Effector CD4-positive, alpha-beta T cell (primary cell): ENCODE data around the gene ENPP3. TPM values are rescaled to one million over a fixed set of nuclear protein-coding genes. Genes with fewer than 3 reads are reported as not detected.

Experiments used
- DNase-seq: peaks from one replicate; pipeline ENCODE4 v3.0.0-alpha.2; 2020
- total RNA-seq: gene quantifications from one replicate; lab custom pipeline; 2026; lab: John Stamatoyannopoulos, UW

Gene ENPP3
- not detected for total RNA-seq

DNA sequence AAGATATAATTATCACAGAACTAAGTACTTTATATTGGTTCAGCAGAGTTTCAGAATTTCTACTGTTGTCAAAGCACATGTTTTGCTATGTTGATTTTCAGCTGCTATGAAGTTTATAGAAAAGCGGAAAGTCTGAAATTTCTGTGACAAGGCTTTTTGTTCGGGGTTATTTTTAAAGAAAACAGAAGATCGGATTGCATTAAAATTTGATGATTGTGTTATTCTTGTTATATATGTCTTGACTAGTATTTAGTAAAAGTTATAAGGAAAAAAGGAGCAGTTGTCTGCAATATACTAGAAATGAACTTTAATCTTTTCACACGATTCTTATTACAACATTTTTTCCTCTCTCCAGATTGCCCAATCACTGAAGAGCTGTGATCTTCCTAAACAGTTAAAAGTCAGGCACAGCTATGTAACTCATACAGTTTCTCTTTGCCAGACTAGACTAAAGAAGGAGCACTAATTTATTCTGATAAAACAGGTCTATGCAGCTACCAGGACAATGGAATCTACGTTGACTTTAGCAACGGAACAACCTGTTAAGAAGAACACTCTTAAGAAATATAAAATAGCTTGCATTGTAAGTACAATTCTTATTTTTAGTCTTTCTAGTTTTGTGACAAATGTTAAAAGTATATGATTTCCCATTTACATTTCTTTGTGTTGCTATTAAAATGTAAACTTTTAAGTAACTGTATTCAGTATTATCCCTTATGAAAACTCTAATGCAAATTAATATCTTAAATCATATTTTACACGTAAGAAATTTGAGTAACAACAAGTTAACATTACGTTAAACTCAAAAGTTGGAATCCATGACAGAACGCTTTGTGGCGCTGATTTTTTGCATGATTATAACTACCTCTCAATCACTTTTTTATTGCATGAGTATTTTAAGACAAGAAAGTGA is at the start of gene ENPP3:
Gene ENPP3 (plus strand): TSS at position 423 of the 913 bp plus-strand sequence. CDS start 83 bp downstream, at position 506.
- DNase-seq, result no peak

DNA sequence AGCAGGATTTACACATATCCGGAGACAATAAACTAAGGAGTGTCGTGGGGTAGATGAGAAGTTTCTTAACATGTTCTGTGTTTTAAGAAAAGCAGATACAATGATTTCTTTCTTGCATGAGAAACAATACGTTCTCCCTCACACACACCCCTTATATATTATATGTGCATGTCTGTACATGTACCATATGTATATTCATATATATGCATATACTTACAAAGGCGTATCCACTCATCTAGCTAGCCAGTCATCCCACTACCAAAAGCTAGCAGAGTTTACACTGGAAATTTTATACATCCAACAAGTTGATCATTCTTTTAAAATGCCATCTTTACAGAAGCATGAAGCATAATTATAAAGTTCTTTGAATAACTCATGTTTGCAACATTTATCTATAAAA is 49.2 kb upstream of the ENPP3 start:
- no peak for DNase-seq

DNA sequence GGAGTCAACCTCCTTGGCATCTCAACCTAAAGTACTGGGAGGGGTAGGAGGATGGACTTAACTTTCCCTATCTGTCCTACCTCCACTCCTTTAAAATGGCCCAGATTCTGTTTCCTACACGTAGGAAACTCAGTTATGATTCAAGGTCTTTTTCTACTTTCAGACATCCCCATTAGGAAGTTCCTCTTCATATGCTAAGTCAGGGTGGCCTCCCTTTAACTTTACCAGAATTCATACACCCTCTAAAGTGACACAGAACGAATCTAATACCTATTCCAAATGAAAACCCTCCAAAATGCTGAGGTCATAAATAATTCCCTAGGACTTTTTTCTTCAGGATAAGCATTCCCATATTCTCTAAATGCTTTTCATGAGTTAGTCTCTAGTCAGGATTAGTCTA is 48.5 kb upstream of the ENPP3 start:
- no peak for DNase-seq

DNA sequence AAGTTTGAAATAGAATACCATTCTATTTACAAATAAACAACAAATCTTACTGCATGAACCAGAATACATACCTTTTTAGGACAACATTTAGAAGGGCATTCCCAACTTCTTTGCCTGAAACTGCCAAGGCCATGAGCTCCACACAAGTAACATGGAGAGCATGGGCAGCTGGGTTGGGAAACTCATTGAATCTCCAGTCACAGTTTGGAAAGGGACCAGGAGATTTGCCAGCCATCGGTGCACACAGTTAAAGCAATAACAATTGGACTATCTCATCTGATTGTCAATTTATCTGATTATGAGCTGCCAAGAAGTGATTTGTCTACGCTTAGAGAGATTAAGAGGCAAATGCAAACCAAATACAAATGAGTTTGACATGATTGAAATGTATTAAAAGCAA is 44.2 kb upstream of the ENPP3 start:
- DNase-seq, result no peak

DNA sequence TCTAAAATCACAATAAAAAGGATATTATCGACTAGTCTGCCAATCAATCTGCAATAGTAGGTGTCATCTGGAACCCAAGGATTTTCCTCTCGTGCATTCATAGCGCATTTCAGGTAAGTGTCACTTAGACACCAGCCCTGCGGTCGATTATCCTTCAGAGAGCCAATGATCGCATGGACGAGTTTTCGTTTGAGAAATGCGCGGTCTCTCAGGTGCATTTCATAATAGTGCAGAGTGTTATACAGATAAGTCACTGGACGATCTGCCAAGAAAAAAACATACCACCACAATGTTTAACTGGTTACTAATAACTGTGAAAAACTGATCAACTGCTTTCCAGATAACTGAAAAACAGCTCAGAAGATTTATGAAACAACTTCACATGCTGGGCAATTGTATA is 43.0 kb upstream of the ENPP3 start:
- DNase-seq, result no peak

DNA sequence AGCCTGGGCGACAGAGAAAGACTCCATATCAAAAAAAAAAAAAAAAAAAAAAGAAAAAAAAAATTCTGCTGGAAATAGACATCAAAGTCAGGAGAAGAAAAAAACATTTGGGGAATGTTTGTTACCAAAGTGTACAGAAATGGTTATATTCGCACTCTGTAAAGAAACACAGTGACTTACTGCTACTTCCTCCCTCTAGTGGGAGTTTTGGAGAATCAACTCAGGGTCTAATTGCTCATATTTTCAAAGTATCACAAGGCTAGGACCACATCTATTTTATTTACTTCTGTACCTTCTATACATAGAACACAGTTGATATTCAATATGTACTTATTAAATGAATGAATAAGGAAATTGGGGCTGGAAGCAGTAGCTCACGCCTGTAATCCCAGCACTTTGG is 39.7 kb upstream of the ENPP3 start:
- no peak for DNase-seq

DNA sequence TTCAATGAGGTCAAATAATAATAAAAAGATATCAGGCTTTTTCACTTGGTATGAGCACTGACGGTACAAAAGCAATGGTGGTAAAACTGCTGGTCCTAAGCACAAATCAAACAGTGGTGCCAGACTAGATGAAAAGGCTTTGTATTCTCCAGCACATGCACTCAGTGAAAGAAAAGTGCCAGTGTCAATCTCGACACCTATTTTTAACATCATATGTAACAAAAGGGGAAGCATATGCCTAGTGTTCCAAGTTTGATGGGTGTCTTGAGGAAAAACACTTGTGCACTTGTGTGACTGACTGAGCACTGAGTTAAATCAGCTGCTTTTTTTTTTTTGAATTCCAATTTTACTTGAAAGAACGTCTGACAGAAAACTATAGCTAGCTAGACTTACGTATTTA is 36.4 kb upstream of the ENPP3 start:
- no peak for DNase-seq

DNA sequence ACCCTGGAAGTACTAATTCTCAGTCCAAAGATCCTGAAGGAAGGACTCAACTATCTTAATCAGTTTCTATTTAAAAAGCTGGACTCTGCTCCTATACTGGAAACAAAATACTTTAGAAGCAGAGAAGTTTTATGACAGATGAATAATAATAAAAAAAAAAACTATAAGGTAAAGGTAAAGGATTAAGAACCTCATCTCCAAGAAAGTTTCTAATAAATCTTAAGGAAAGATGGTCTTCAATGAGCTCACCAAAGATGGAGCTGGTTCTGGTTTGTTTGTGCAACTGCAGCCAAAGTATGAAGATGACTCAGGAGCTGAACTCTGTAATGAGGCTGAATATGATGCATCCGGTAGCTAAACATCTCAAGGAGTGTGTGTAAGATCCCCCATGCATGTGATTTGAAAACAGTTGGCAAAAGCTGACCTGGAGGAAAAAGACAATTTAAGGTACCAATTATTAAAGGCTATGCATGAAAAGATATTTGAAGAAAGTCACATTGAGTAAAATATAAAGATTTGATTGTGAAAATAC is 34.3 kb upstream of the ENPP3 start:
- DNase-seq, result no peak

DNA sequence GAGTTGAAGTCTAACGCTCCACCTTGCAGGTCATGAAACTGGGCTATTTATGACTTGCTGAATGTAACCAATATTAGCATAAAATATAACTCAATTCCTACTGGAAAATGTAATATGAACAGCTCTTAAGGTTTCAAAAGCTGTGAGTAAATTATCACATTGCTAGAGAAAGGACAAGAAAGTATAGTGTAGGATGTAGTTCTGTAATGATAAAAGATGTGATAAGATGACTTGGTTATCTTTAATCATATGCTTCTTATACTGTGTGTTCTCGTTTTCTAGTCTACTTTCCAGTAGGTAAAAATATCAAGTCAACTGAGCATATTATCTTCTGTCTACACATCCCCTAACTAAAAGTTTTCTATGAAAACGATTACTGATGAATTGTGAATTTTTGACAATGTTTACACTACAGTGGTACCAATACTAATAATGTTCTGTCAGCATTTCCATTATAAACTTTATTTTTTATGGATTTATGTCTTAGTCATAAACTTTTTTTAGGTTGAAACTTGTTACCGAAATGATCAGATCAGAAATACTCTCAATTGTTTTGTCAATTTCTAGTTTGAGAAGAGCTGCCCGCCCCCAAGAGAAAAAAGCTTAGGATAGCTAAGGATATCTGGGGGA is 23.7 kb upstream of the ENPP3 start:
- no peak for DNase-seq

DNA sequence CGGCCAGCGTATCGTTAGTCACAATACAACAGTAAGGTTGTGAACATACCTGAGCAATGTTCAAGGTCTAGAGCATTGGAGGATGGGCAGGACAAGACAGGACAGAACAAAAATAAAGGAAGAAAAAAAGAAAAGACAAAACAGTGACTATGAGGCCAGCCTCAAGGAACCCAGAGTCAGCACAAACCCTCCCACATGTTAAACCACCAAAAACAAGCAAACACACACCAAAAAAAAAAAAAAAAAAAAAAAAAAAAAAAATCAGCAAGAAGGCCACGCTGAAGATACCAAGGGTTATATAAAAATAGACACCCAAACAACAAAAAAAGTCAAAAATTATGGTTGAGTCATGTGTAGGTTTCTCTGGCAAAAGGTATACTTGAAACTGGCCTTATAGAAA is 21.8 kb upstream of the ENPP3 start:
- no peak for DNase-seq

DNA sequence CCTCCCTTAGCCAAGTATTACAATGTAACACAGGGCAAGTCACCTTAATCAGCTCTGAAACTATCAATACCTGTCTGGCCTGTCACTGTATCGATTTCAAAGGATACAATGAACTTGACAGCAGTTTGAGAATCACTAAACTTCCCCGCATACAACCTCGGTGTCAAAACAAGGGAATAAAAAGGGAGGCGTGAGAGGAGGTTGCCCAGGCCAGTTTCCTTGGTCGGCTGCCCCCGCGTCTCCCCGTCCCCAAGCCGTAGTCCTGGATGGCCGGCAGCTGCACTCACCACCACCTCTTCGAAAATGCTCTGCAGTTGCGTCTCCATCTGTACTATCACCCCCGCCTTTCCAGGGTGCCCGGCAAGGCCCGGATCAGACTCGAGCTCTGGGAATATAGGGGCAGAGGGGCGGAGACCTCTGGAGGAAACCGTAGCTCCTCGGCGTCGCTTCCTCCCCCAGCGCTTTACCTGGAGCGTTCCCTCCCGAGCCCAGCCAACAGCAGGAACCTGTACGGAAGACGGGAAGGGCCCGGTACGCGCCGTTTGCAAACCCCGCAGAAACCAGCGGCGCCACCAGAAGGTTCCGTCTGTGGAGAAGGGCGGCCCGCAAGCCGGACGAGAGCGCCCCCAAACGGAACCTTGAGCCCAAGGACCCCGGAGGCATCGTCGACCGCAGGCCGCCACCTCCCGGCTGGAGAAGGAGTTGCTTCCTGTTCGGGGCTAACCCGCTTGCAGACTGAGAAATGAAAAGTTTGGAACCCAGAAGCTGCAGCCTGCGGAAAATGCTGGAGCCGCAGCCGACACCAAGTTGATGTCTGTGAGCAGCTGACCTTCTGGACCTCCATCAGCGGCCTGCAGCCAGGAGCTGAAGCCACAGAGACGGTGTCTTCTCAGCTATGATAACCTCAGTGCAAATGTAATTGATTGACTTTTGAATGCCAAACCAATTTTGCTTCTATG is 9.1 kb upstream of the ENPP3 start, which contains the start of gene MED23:
Gene MED23 (minus strand): TSS at position 519 of the 959 bp plus-strand sequence. CDS start 193 bp downstream, at position 326.
- peak; percentile 93 for DNase-seq

DNA sequence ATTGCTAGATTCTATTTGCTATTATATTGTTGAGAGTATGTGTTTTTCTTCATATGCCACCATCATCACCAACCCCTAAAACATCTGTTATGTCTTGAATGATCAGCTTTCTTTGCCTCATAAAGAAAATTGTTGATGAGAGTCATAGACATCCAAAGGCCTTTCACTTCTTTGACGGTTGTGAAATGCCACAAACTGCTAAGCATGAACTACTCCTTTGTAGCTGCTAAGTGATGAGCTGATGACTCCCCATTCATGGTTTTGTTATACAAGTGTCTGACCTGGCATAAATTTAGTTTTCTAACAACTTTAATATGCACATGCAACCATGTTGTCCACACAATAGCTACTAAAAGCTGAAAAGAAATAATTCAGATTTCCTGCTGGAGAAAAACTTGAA is 8.4 kb upstream of the ENPP3 start:
- no peak for DNase-seq

DNA sequence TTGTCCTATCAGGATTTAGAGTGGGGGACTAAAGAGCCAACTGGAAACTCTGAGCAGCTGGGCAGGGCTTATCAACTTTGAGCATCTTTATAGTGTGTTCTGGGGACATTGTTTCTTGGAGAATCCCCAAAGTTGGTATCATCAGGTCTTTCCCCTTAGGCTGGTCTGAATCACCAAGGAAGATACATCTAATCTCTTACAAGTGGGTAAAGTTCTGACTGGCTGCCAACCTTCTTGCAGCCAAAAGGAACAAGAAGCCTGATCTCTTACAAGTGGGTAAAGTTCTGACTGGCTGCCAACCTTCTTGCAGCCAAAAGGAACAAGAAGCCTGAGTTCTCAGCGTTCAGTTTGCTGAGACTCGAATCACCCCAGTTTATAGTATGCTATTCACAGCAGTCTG is 7.5 kb upstream of the ENPP3 start:
- no peak for DNase-seq

DNA sequence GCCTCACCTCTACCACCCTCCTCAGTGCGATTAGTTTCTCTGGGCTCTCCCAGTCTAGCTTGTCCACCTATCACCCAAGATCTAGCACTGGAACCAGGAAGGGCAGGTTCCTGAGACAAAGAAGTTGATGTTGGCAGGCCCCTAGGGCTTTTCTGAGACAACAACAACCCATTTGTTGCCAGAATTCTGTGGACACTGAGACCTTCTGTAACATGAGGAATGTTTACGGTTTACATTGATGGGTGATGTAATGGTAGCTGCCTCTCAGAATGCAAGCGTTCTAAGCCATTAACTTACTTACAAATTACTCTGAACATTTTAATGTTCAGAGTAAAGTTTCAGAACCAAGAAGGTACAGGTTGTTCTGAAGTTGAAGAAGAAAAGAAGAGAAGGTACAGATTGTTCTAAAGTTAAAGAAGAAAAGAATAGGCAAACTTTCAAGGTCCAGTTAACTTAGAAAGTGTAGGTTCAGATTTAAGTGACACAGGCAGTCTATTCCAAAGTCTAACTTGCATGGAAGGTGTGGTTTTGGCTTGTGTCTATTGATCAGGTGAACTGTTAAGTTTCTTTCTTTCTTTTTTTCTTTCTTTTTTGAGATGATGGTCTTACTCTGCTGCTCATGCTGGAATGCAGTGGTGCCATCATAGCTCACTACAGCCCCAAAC is 5.3 kb upstream of the ENPP3 start:
- no peak for DNase-seq

DNA sequence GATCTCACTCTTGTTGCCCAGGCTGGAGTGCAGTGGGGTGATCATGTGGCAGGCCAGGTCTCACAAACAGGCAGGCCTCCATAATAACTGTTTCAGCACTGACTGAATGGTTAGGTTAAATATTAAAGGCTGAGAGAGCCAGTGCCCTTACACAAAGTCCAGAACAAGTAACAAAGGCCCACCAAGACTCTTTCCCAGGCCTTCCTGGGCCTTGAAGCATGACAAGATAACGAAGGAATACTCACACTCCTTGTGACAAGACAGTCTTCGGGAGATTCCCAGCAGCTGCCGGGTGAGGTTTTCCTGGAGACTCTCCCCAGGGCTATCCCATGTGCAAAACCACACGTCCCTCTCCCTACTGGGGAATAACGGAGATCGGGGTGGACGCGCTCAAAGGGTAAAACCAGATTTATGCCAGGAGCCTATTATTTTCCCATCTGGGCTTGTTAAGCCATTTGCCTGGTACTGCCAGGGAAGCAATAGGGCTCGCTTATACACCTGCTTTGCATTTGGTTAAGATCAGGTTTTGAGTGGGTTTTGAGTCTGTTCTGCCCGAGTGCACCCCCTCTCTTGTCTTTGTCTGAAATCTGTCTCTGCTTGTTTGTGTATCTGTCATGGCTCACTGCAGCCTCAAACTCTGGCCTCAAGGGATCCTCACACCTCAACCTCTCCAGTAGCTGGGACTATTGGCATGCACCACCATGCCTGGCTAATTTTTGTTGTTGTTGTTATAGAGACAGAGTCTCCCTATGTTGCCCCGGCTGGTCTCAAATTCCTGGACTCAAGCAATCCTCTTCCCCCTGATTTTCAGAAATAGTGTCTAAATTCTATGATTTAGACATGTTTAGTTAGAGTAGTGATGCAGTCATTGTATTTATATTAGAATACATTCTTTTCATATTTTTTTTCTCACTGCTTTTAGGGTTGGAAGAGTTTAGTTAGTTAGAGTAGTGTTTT is 1.4 kb upstream of the ENPP3 start:
- DNase-seq, result no peak

DNA sequence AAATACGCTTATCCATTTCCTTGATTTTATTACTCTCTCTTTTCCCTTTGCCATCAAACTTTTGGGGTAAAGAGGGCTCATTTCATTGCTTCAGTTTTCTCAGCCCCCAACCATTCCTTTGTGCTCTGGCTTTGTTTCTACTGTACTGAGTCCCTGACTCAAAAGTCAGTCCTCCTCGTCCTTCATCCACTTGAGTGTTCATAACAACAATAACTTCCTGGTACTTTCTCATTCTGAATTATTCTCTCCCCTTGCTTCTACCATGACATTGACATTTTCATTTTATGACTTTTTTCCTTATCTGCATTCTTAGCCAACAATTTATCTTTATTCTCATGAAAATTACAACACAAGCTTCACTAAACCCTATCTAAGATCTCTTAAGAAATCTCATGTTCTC is 911 bp downstream of the ENPP3 start:
- no peak for DNase-seq

DNA sequence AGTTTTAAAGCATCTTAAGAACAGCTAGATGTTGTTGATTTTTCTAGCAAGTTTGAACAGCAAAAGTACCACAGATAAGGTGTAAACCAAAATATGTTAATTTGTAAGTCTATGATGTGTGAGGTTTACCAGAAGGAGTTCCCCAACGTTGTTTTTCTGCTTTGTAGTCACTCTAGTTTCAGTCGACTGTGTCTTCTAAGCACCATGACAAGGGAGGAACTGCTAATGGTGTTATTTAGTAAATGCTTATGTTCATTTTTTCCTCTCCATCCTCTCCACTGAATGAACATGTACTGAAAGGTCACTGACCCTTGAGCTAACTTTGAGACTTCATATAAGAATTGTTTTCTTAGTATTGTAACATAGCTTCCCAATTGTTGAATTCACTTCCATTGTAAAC is 3.0 kb downstream of the ENPP3 start:
- DNase-seq, result no peak

DNA sequence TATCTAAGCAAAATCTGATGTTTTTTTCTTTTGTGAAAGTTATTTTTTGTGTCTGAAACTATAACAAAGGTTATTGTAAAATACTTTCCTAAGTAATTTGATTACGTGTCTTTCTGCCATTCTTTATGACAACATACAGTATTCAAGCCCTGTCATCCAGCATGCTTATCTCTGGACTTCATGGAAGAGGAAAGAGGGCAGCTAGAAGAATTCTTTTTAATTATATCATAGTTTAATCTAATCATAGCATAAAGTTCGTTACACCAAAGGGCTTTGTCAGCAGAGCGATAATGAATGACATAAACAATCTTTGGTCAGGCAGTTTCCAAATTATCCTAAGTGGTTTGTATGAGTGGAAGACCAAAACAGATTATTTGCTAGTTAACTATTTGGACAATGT is 3.5 kb downstream of the ENPP3 start:
- no peak for DNase-seq

DNA sequence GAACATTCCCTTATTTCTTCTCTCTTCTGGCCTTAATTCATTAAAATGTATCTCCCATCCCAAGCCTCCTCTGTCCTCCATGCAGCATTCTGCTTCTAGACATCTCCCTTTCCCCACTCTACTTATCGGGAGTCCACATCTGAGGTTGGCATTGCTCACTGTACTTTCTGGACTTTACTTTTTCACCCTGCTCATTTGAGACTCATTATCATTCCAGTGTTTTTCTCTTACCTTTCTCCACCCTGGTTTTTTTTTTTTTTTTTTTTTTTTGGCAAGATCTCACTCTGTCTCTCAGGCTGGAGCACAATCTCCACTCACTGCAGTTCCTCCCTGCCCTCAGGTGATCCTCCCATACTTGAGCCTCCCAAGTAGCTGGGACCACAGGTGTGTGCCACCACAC is 4.5 kb downstream of the ENPP3 start:
- no peak for DNase-seq

DNA sequence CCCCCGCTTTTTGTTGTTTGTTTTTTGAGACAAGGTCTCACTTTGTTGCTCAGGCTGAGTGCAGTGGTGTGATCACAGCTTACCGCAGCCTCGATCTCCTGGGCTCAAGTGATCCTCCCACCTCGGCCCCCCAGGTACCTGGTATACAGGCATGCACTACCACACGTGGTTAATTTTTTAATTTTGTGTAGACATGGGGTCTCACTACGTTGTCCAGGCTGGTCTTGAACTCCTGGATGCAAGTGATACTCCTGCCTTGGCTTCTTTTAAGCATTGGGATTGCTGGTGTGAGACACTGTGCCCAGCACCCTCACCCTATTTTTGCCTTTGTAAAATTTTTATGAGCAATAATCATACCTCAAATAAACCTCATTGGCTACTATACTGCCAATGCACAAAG is 5.5 kb downstream of the ENPP3 start:
- DNase-seq, result no peak
